A673 (cell line): ENCODE results near the gene ADGRA1. TPM values are rescaled to one million over a fixed set of nuclear protein-coding genes. Genes with fewer than 3 reads are reported as not detected.

Source experiments
- BruUV-seq: library from RNA; stranded (reverse); fragments of 400-500 nt; replicated peaks from 2 replicates; lab custom pipeline; 2021; lab: Mats Ljungman, UMichigan
- CTCF ChIA-PET: fragments of 300-600 bp; sonication (Branson Sonifier 250); formaldehyde crosslinking; loops from one replicate; lab custom pipeline; 2022; ENCODE audit warnings: antibody characterized with exemption; lab: Charles Lee
- POLR2A ChIA-PET: fragments of 300-600 bp; sonication (Branson Sonifier 250); formaldehyde crosslinking; loops from one replicate; lab custom pipeline; 2022; ENCODE audit warnings: antibody characterized with exemption; ENCODE audit not compliant: low non-redundant PET; lab: Charles Lee
- DNase-seq: peaks from one replicate; pipeline ENCODE4 v3.0.0-alpha.2; 2015; ENCODE audit warnings: low spot score
- H3K27ac ChIP-seq: fragments of 200-600 bp; sonication (generic); 2 replicates; pipeline ENCODE4 v1.5.1; 2016; ENCODE audit warnings: mixed run types, low read depth, mild to moderate bottlenecking, mixed read lengths, antibody characterized with exemption, low read length; ENCODE audit not compliant: poor library complexity, severe bottlenecking
- H3K27me3 ChIP-seq: fragments of 200-600 bp; sonication (generic); replicated peaks from 2 replicates; pipeline ENCODE4 v1.6.1; 2017; ENCODE audit warnings: mixed run types, low read depth, mild to moderate bottlenecking, mixed read lengths, antibody characterized with exemption, low read length; ENCODE audit not compliant: insufficient read depth, poor library complexity
- H3K36me3 ChIP-seq: fragments of 200-600 bp; sonication (generic); 2 replicates; pipeline ENCODE4 v1.6.1; 2016; ENCODE audit warnings: mixed run types, mild to moderate bottlenecking, mixed read lengths, antibody characterized with exemption, low read length; ENCODE audit not compliant: insufficient read depth, poor library complexity, severe bottlenecking
- H3K4me1 ChIP-seq: fragments of 200-600 bp; sonication (generic); 2 replicates; pipeline ENCODE4 v1.6.1; 2017; ENCODE audit warnings: mixed run types, mild to moderate bottlenecking, mixed read lengths, antibody characterized with exemption, low read length; ENCODE audit not compliant: insufficient read depth, poor library complexity, severe bottlenecking
- H3K4me3 ChIP-seq: fragments of 200-600 bp; sonication (generic); 2 replicates; pipeline ENCODE4 v1.5.1; 2016; ENCODE audit warnings: low read depth, mixed run types, mild to moderate bottlenecking, mixed read lengths, low read length; ENCODE audit not compliant: poor library complexity, severe bottlenecking
- H3K9me3 ChIP-seq: fragments of 200-600 bp; sonication (generic); 2 replicates; pipeline ENCODE4 v1.6.1; 2016; ENCODE audit warnings: mixed run types, low read depth, mild to moderate bottlenecking, mixed read lengths, antibody characterized with exemption, low read length; ENCODE audit not compliant: poor library complexity, severe bottlenecking
- CTCF ChIP-seq: fragments of 300-800, 200-600 bp; sonication (generic); conservative IDR thresholded peaks from 2 replicates; pipeline ENCODE4 v1.5.1; 2017; ENCODE audit warnings: low read depth, mild to moderate bottlenecking, antibody characterized with exemption, low read length, moderate library complexity, mixed read lengths
- EZH2 ChIP-seq: fragments of 200-600 bp; sonication (generic); IDR thresholded peaks from 2 replicates; pipeline ENCODE4 v1.6.1; 2017; ENCODE audit warnings: borderline replicate concordance, low read depth, mild to moderate bottlenecking, mixed read lengths, antibody characterized with exemption, low read length; ENCODE audit not compliant: poor library complexity, severe bottlenecking
- intact Hi-C: fragments of 100-400 bp; cut with micrococcal nuclease; formaldehyde crosslinking; loops from one replicate; pipeline ENCODE4 v1.10.0; 2022; ENCODE audit not compliant: unreplicated experiment
- total RNA-seq: library from RNA; stranded (reverse); gene quantifications from 2 replicates; pipeline ENCODE4 v1.2.3, GENCODE V29; 2021

ADGRA1 gene
- total RNA-seq, 1 experiment from 2014 or later = 0.82 TPM

- no TSS peak for BruUV-seq
- intact Hi-C loops = no loop called here
- Histone ChIP-seq H3K27me3 (peaks cover 5% of the 10 kb centered on the region), H3K4me1 (no peaks in the 10 kb centered on the region), H3K9me3 (no peaks in the 10 kb centered on the region), H3K27ac (no peak overlapping the region), H3K36me3 (no peaks in the 10 kb centered on the region), H3K4me3 (no peak overlapping the region)
- ChIA-PET CTCF (no interaction called here), POLR2A (no interaction called here)
- TF ChIP-seq CTCF (no peak), EZH2 (no peak)
- DNase-seq = no peak
These were observed 7.1 kb upstream of the ADGRA1 start for GRCh38 chr10:133080683-133081040.

- DNase-seq = no peak
- no peak overlapping the region for H3K27ac ChIP-seq
- H3K27me3 ChIP-seq = peaks cover 9% of the 10 kb centered on the region
- TF ChIP-seq CTCF (no peak), EZH2 (no peak)
- BruUV-seq = no TSS peak
- CTCF ChIA-PET = no interaction called here
- H3K4me3 ChIP-seq = no peak overlapping the region
- H3K9me3 ChIP-seq = no peaks in the 10 kb centered on the region
- POLR2A ChIA-PET = no interaction called here
- intact Hi-C loops = no loop called here
- no peaks in the 10 kb centered on the region for H3K36me3 ChIP-seq
- H3K4me1 ChIP-seq = no peaks in the 10 kb centered on the region
These were observed 6.1 kb upstream of the ADGRA1 start for GRCh38 chr10:133081636-133082035.

- Histone ChIP-seq H3K27me3 (peaks cover 21% of the 10 kb centered on the region), H3K4me3 (no peak overlapping the region), H3K27ac (no peak overlapping the region), H3K4me1 (no peaks in the 10 kb centered on the region), H3K9me3 (no peaks in the 10 kb centered on the region), H3K36me3 (no peaks in the 10 kb centered on the region)
- no TSS peak for BruUV-seq
- no peak for DNase-seq
- POLR2A ChIA-PET = no interaction called here
- intact Hi-C loops = no loop called here
- CTCF ChIA-PET = no interaction called here
- TF ChIP-seq EZH2 = no peak
- TF ChIP-seq CTCF = no peak
These were observed 4.9 kb upstream of the ADGRA1 start for GRCh38 chr10:133082685-133083421.
